Activated T-cell treated with anti-CD3 and anti-CD28 coated beads for 4 hours (primary cell): ENCODE results near the gene IPCEF1.
"Not testable (repeated sequence)": the region's sequence is repeated elsewhere in the genome, so short reads cannot be mapped to it uniquely, and the experiment has no call there.

Source experiments
- DNase-seq: peaks from one replicate; pipeline ENCODE4 v3.0.0-alpha.2; 2020

Gene IPCEF1

GRCh38 chr6:154213782-154214181 lies 142.8 kb downstream of the IPCEF1 start:
- no peak for DNase-seq

- DNase-seq, result no peak
Observed at GRCh38 chr6:154210678-154211077, 145.9 kb downstream of the IPCEF1 start.

GRCh38 chr6:154209555-154209954 lies 147.0 kb downstream of the IPCEF1 start:
- no peak for DNase-seq

- DNase-seq, result no peak
Observed at GRCh38 chr6:154206996-154207395, 149.6 kb downstream of the IPCEF1 start.

GRCh38 chr6:154206141-154206540 lies 150.5 kb downstream of the IPCEF1 start:
- DNase-seq, result no peak

GRCh38 chr6:154202958-154203357 lies 153.6 kb downstream of the IPCEF1 start:
- no peak for DNase-seq

- no peak for DNase-seq
Observed at GRCh38 chr6:154202339-154202738, 154.3 kb downstream of the IPCEF1 start.

- DNase-seq, result not testable (repeated sequence)
Observed at GRCh38 chr6:154201688-154202087, 154.9 kb downstream of the IPCEF1 start.

GRCh38 chr6:154197196-154197860 lies 159.3 kb downstream of the IPCEF1 start:
- no peak for DNase-seq

GRCh38 chr6:154196333-154196885 lies 160.2 kb downstream of the IPCEF1 start:
- DNase-seq, result no peak

GRCh38 chr6:154187714-154188113 lies 168.9 kb downstream of the IPCEF1 start:
- no peak for DNase-seq

GRCh38 chr6:154187203-154187602 lies 169.4 kb downstream of the IPCEF1 start:
- no peak for DNase-seq

GRCh38 chr6:154179434-154179833 lies 177.2 kb downstream of the IPCEF1 start:
- DNase-seq, result no peak

GRCh38 chr6:154172393-154172792 lies 184.2 kb downstream of the IPCEF1 start:
- DNase-seq, result not testable (repeated sequence)

- no peak for DNase-seq
Observed at GRCh38 chr6:154170106-154170505, 186.5 kb downstream of the IPCEF1 start.

- DNase-seq, result no peak
Observed at GRCh38 chr6:154169193-154169847, 187.3 kb downstream of the IPCEF1 start.

- no peak for DNase-seq
Observed at GRCh38 chr6:154167126-154167525, 189.5 kb downstream of the IPCEF1 start.

- DNase-seq, result no peak
Observed at GRCh38 chr6:154166140-154166539, 190.5 kb downstream of the IPCEF1 start.

GRCh38 chr6:154165478-154165877 lies 191.1 kb downstream of the IPCEF1 start:
- DNase-seq, result no peak

- DNase-seq, result no peak
Observed at GRCh38 chr6:154164397-154164796, 192.2 kb downstream of the IPCEF1 start.

GRCh38 chr6:154161689-154162088 lies 194.9 kb downstream of the IPCEF1 start:
- DNase-seq, result no peak

GRCh38 chr6:154159126-154159525 lies 197.5 kb downstream of the IPCEF1 start:
- no peak for DNase-seq

- no peak for DNase-seq
Observed at GRCh38 chr6:154157706-154158105, 198.9 kb downstream of the IPCEF1 start.

- no peak for DNase-seq
Observed at GRCh38 chr6:154157082-154157481, 199.5 kb downstream of the IPCEF1 start.
